ENCODE data around the gene C2orf72.

Gene C2orf72

DNA sequence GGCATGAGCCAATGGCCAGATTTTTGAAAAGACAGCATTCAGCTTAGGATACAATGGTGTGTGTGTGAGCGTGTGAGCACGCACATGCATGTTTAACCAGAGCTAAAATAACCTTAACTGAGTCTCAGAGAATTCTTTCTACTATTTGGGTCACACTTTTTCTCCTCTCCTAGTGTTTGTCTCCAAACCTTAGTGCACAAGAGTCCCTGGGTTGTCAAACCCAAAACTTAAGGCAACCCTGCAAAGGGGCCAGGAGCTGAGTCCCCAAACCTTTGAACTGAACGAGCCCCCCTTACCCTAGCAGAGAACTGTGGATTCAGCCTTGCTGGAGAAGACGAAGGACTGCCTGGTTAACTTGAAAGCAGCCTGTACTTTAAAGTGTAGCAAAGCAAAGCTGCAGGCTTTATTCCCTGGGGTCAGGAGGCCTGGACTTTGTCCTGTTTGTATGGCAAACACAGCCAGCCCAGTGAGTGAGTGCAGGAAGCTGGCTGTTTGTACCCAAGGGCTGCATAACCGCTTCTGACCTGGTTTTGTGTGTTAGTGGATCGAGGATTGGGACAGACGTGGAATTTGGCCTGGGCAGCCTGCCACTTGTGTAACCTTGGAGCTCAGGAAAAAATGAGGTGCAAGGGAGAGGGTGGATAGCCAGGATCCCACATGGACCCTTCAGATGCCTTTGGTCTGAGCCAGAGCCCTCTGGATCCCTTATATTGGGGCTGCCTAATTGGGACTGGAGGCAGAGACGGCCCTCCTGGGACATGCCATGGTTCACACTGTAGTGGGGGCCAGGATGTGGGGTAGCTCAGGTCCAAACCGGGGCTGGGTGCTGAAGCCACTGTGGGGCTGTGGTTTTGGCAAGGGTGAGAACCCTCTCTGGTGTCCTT lies 12.9 kb downstream of the C2orf72 start:
- no peak overlapping the region for H3K27ac ChIP-seq
- no peak for TF ChIP-seq CTCF (IDR thresholded peaks at IDR 0.05)
- H3K4me3 ChIP-seq: no peak overlapping the region
- no peak for DNase-seq (ENCODE audit: low spot score)

DNA sequence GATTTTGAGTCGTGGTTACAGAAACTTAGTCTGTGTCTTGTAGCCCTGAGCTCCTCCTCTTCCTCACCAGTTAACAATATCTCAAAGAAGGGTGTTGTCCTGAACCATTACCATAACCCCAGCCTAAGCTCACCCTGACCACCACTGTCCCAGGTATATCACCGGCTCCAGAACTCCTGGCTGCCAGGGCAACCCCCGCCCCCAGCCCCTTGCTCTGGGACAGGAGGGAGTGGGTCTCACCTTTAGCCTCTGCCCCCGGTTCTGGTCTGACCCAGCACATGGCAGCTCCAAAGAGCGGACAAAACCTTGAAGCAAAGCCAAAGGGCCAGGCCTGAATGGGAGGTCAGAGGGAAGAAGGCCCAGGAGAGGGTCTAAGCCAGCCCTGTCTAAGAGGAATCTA lies 13.8 kb downstream of the C2orf72 start:
- Histone ChIP-seq H3K4me3 (no peak overlapping the region), H3K27ac (no peak overlapping the region)
- TF ChIP-seq CTCF (IDR thresholded peaks at IDR 0.05): no peak
- DNase-seq (ENCODE audit: low spot score): no peak

DNA sequence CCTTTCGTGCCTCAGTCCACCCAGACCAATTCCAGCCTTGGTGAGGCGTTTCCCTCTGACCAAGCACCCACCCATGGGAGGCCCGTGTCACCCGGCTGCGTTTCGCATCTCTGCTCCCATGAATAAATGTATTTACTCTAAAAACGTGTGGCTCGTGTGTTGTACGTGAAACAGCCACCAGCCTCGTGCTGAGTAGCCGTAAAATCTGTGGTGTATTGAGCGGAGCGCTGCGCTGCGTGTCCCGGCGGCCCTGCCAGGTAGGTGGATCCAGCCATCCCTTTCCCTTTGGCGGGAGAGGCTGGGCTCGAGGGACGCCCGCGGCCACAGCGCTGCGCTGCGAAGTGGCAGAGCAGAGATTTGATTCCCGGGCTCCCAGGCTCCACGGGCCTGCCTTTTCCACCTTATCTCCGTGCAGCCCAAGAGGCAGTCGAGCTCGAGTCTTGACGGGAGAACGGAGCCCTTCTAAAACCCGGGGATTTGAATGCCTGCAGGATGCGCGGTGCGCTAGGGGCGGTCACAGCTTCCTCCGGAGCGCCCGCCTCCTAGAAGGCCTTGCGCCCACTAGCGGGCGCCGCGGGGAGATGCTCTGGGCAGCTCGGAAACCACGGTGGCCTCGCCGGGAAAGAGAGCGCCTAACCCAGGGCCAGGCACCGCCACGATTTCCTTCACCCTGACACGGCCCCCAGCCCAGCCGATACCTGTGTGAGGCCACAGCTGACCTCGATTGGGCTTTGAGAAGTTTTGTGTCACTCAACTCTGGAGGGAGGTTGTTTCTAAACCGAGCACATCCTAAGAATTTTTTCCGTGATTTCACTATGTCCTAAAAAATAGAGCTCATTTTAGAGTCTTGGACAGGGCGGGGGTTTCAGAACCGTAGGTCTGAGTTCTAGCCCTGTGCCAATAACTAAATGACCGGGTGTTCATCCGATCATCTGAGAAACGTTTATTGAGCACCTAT lies 15.4 kb downstream of the C2orf72 start:
- H3K4me3 ChIP-seq: peak overlapping the region; percentile 77
- peak; percentile 82 for DNase-seq (ENCODE audit: low spot score)
- H3K27ac ChIP-seq: peak overlapping the region; percentile 27 to 65
- TF ChIP-seq CTCF (IDR thresholded peaks at IDR 0.05): peak; percentile 95

DNA sequence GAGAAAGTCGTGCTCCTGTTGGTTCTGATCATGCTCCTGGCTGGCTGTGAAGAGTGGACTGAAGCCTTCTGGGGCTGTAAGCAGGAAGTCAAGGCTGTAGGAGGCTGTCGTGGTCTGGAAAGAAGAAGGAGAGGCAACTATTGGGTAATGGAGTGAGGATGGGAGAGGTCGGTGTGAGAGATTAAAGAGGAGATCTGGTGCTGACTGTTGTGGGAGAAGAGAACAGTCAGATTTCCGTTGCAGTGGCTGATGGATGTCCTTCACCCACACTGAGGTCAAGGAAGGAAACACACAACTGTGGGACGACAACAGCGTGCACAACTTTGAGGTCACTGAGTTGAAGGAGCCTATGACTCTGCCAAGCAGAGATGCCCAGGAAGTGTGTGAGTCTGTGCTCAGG lies 16.5 kb downstream of the C2orf72 start:
- no peak for DNase-seq (ENCODE audit: low spot score)
- Histone ChIP-seq H3K27ac (no peak overlapping the region), H3K4me3 (no peak overlapping the region)
- TF ChIP-seq CTCF (IDR thresholded peaks at IDR 0.05): no peak

DNA sequence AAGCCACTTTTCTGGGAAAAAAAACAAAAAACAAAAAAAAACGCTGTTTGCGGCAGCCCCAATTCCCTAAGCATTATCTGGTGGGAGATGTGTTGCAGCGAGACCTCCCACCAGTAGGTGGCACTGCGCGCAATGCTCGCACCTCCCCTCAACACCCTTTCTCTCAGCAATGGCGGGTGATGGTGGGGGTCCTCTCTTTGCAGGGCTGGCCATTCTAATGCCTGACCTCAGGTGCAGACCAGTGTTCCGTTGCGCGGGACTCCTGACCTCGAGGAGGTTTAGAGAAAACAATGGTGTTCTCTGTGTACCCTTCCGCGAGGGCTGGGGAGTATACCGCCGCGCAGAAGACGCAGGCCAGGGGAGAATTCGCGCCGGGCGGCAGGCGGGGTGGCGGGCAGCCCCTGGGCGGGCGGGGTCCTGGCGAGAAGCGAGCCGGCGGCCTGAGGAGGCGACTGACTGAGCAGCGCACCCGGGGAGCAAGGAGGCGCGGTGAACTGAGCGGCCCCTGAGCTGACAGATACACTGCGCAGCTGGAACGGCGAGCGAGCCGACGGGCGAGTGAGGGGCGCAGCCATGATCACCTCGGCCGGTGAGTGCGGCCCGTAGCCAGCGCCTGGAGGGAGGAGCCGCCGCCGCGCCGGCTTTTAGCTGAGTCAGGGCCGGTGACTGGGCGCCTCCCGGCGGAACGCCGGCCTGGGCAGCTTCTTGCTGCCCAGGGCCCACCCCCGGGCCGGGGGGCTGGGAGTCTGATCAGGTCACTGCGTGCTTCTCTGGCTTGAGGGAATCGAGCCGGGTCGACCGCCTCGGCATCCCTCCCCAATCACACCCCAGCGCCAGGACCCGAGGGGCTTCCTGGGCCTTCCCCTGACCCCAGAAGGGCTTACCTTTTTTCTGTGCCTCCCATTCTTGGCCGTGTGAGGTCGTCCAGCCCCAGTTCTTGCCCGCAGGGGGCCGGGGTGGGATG lies 19.4 kb downstream of the C2orf72 start, which contains the start of gene PSMD1:
PSMD1 (plus strand) TSS at position 415 of the 964 bp plus-strand sequence; CDS start at position 574, 159 bp downstream.
- Histone ChIP-seq H3K27ac (peak within 1 kb of the TSS; percentile 89 to 91), H3K4me3 (peak within 1 kb of the TSS; percentile 72)
- peak; percentile 94 for DNase-seq (ENCODE audit: low spot score)
- TF ChIP-seq CTCF (IDR thresholded peaks at IDR 0.05): peak; percentile 89

- DNase-seq (ENCODE audit: low spot score): no peak
- Histone ChIP-seq H3K4me3 (peak overlapping the region; percentile 72), H3K27ac (peak overlapping the region in 1 of 2 donors; percentile 91)
- no peak for TF ChIP-seq CTCF (IDR thresholded peaks at IDR 0.05)
Measured at GRCh38 chr2:231057590-231057989, 20.3 kb downstream of the C2orf72 start.

Measured in coronary artery (tissue), 2 donors.